HepG2 (cell line): ENCODE data around the gene TFPI. TPM values are rescaled to one million over a fixed set of nuclear protein-coding genes. Genes with fewer than 3 reads are reported as not detected.

ENCODE experiments used
- NFYC ChIP-seq: IDR thresholded peaks from 2 replicates; pipeline ENCODE4 v1.6.1; 2016; ENCODE audit warnings: missing genetic modification reagents, missing compliant biosample characterization
- NPAS2 ChIP-seq: sonication (generic); formaldehyde crosslinking; IDR thresholded peaks from 2 replicates; pipeline ENCODE4 v1.8.0; 2022; ENCODE audit warnings: mild to moderate bottlenecking, missing genetic modification reagents, borderline replicate concordance
- PHF5A ChIP-seq: IDR thresholded peaks from one replicate; pipeline ENCODE4 v1.6.1; 2018; ENCODE audit warnings: low read depth, missing genetic modification reagents; ENCODE audit not compliant: unreplicated experiment
- RAD51 ChIP-seq: fragments of 450-650 bp; IDR thresholded peaks from 2 replicates; pipeline ENCODE4 v1.6.1; 2016; ENCODE audit warnings: borderline replicate concordance
- SKI ChIP-seq: fragments of 450-650 bp; IDR thresholded peaks from one replicate; pipeline ENCODE4 v1.6.1; 2018; ENCODE audit warnings: mild to moderate bottlenecking; ENCODE audit not compliant: partially characterized antibody
- SMARCC2 ChIP-seq: fragments of 450-650 bp; IDR thresholded peaks from 2 replicates; pipeline ENCODE4 v1.6.1; 2017; ENCODE audit warnings: antibody characterized with exemption, mild to moderate bottlenecking
- XBP1 ChIP-seq: sonication (generic); formaldehyde crosslinking; IDR thresholded peaks from 2 replicates; pipeline ENCODE4 v1.5.0; 2020; ENCODE audit warnings: missing genetic modification reagents
- ZBTB7B ChIP-seq: sonication (generic); formaldehyde crosslinking; IDR thresholded peaks from 2 replicates; pipeline ENCODE4 v1.4.0; 2020; ENCODE audit warnings: missing genetic modification reagents
- ZNF33A ChIP-seq: sonication (generic); formaldehyde crosslinking; IDR thresholded peaks from 2 replicates; pipeline ENCODE4 v1.5.1; 2020; ENCODE audit warnings: missing genetic modification reagents, mild to moderate bottlenecking, moderate library complexity, borderline replicate concordance
- ZNF407 ChIP-seq: sonication (generic); formaldehyde crosslinking; IDR thresholded peaks from one replicate; pipeline ENCODE4 v1.5.1; 2020; ENCODE audit warnings: mild to moderate bottlenecking, missing genetic modification reagents; ENCODE audit errors: not compliant biosample characterization
- ZNF484 ChIP-seq: sonication (generic); formaldehyde crosslinking; IDR thresholded peaks from 2 replicates; pipeline ENCODE4 v1.5.1; 2020; ENCODE audit warnings: mild to moderate bottlenecking, low read depth, missing genetic modification reagents, borderline replicate concordance
- ZSCAN20 ChIP-seq: sonication (generic); formaldehyde crosslinking; IDR thresholded peaks from 2 replicates; pipeline ENCODE4 v1.4.0; 2020; ENCODE audit warnings: missing genetic modification reagents, mild to moderate bottlenecking, borderline replicate concordance
- ZSCAN25 ChIP-seq: sonication (generic); formaldehyde crosslinking; IDR thresholded peaks from 2 replicates; pipeline ENCODE4 v1.8.0; 2022; ENCODE audit warnings: mild to moderate bottlenecking, missing genetic modification reagents
- polyA plus RNA-seq, 8 experiments: library from polyadenylated mRNA; depleted of rRNA in 3 of 8; stranded (reverse) in 7 of 8; unstranded in 1 of 8; fragments of >200 nt; fragmentation: Illumina TruSeq in 4 of 8; extraction: Trizol in 4 of 8; gene quantifications; 2 replicates each; pipeline versions ENCODE4 v1.2.1 to v1.2.3, GENCODE V29; 2011 to 2016; ENCODE audit warnings: low read depth in 4 of 8, missing spikeins in 1 of 8, mixed read lengths in 1 of 8; ENCODE audit not compliant: insufficient read depth in 1 of 8
- total RNA-seq, 5 experiments: library from RNA; depleted of rRNA; stranded (reverse); fragments of >200 nt; fragmentation: Illumina TruSeq; extraction: Trizol; gene quantifications; 2 replicates each; pipeline ENCODE4 v1.2.3, GENCODE V29; 2016; ENCODE audit warnings: low read depth in 1 of 5
- TF ChIP-seq, protein P1 (sequence below): IDR thresholded peaks from 2 replicates; pipeline ENCODE4 v1.6.1; 2016; ENCODE audit warnings: mild to moderate bottlenecking, missing biosample characterization, missing genetic modification reagents
- TF ChIP-seq, protein P2 (sequence below): IDR thresholded peaks from 2 replicates; pipeline ENCODE4 v1.6.1; 2016; ENCODE audit warnings: low read depth, control low read depth
- TF ChIP-seq, protein P3 (sequence below): sonication (generic); formaldehyde crosslinking; IDR thresholded peaks from 2 replicates; pipeline ENCODE4 v1.4.0; 2020; ENCODE audit warnings: missing genetic modification reagents, borderline replicate concordance

Gene TFPI
- total and polyA plus RNA-seq, 2 of the 13 experiments (the other 11 are each of a cell fraction or from before 2014, with no cell fraction given): 301 to 436 TPM

- TF ChIP-seq ZNF407 (CRISPR knock-in tag): no peak
- TF ChIP-seq ZNF33A (CRISPR knock-in tag): no peak
- TF ChIP-seq, protein P1, sequence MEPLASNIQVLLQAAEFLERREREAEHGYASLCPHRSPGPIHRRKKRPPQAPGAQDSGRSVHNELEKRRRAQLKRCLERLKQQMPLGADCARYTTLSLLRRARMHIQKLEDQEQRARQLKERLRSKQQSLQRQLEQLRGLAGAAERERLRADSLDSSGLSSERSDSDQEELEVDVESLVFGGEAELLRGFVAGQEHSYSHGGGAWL: no peak
- no peak for TF ChIP-seq ZSCAN25 (CRISPR knock-in tag)
- no peak for TF ChIP-seq ZSCAN20
- no peak for TF ChIP-seq NFYC (CRISPR knock-in tag)
- TF ChIP-seq ZNF484 (CRISPR knock-in tag): no peak
- TF ChIP-seq PHF5A: no peak
- TF ChIP-seq, protein P2, sequence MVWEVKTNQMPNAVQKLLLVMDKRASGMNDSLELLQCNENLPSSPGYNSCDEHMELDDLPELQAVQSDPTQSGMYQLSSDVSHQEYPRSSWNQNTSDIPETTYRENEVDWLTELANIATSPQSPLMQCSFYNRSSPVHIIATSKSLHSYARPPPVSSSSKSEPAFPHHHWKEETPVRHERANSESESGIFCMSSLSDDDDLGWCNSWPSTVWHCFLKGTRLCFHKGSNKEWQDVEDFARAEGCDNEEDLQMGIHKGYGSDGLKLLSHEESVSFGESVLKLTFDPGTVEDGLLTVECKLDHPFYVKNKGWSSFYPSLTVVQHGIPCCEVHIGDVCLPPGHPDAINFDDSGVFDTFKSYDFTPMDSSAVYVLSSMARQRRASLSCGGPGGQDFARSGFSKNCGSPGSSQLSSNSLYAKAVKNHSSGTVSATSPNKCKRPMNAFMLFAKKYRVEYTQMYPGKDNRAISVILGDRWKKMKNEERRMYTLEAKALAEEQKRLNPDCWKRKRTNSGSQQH (CRISPR knock-in tag): no peak
- no peak for TF ChIP-seq XBP1 (CRISPR knock-in tag)
- no peak for TF ChIP-seq NPAS2 (CRISPR knock-in tag)
- no peak for TF ChIP-seq RAD51
- peak; percentile 48; the same call in 1 of the 2 replicates for TF ChIP-seq SMARCC2
- no peak for TF ChIP-seq SKI
- TF ChIP-seq, protein P3, sequence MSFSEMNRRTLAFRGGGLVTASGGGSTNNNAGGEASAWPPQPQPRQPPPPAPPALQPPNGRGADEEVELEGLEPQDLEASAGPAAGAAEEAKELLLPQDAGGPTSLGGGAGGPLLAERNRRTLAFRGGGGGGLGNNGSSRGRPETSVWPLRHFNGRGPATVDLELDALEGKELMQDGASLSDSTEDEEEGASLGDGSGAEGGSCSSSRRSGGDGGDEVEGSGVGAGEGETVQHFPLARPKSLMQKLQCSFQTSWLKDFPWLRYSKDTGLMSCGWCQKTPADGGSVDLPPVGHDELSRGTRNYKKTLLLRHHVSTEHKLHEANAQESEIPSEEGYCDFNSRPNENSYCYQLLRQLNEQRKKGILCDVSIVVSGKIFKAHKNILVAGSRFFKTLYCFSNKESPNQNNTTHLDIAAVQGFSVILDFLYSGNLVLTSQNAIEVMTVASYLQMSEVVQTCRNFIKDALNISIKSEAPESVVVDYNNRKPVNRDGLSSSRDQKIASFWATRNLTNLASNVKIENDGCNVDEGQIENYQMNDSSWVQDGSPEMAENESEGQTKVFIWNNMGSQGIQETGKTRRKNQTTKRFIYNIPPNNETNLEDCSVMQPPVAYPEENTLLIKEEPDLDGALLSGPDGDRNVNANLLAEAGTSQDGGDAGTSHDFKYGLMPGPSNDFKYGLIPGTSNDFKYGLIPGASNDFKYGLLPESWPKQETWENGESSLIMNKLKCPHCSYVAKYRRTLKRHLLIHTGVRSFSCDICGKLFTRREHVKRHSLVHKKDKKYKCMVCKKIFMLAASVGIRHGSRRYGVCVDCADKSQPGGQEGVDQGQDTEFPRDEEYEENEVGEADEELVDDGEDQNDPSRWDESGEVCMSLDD (CRISPR knock-in tag): no peak
- no peak for TF ChIP-seq ZBTB7B (CRISPR knock-in tag)
Observed at GRCh38 chr2:187431911-187432310, 122.3 kb downstream of the TFPI start (continued).
